HepG2 (cell line): ENCODE data around the gene WDHD1. TPM values are rescaled to one million over a fixed set of nuclear protein-coding genes. Genes with fewer than 3 reads are reported as not detected.

ENCODE experiments used
- ATAC-seq: fragments of 200-7000 bp; cut with Tn5 transposase; 3 replicates; pipeline ENCODE4 v1.9.1; 2020; ENCODE audit warnings: mild to moderate bottlenecking, moderate library complexity
- BruUV-seq: library from RNA; stranded (reverse); fragments of 400-500 nt; replicated peaks from 2 replicates; lab custom pipeline; 2021; lab: Mats Ljungman, UMichigan
- CTCF ChIA-PET: fragments of 300-600 bp; formaldehyde crosslinking; extraction: SDS; loops from one replicate; lab custom pipeline; 2021; ENCODE audit warnings: low total read pairs, inconsistent platforms, low intra/inter-chr PET ratio; lab: Yijun Ruan, JAX
- POLR2A ChIA-PET: fragments of 350-600 bp; sonication (Branson Sonifier 250); formaldehyde crosslinking; loops from one replicate; lab custom pipeline; 2020; ENCODE audit warnings: antibody characterized with exemption, inconsistent platforms; lab: Yijun Ruan, JAX
- DNase-seq: peaks from one replicate; pipeline ENCODE4 v3.0.0-alpha.2; 2015; ENCODE audit warnings: low spot score
- FAIRE-seq: peaks from 3 replicates; lab custom pipeline; 2011; peaks lifted over from hg19 to GRCh38; lab: Jason Lieb, UNC
- H2AFZ ChIP-seq: one replicate; pipeline ENCODE4 v1.6.1; 2011; ENCODE audit warnings: low read length, inconsistent platforms
- H3K27ac ChIP-seq: fragments of 300-600 bp; 3 replicates; pipeline ENCODE4 v1.8.0; 2011; ENCODE audit warnings: mixed run types, mild to moderate bottlenecking, mixed read lengths, low read length, inconsistent platforms; ENCODE audit not compliant: insufficient read depth; ENCODE audit errors: extremely low read length
- H3K27me3 ChIP-seq, 2 experiments: fragments of 200-600 bp in 1 of 2; 2 replicates in 1 of 2; 3 replicates in 1 of 2; pipeline versions ENCODE4 v1.6.0 to v1.8.0; 2011; ENCODE audit warnings: low read length in 2 of 2, mild to moderate bottlenecking in 2 of 2, moderate library complexity in 2 of 2, inconsistent platforms in 1 of 2; ENCODE audit not compliant: insufficient read depth in 2 of 2, control insufficient read depth in 1 of 2
- H3K36me3 ChIP-seq, 2 experiments: fragments of 200-600 bp in 1 of 2; replicated peaks in 1 of 2; 2 replicates in 1 of 2; 3 replicates in 1 of 2; pipeline versions ENCODE4 v1.5.1 to v1.8.0; 2011; ENCODE audit warnings: low read length in 2 of 2, inconsistent platforms in 1 of 2; ENCODE audit not compliant: insufficient read depth in 2 of 2, control insufficient read depth in 1 of 2
- H3K4me1 ChIP-seq: 2 replicates; pipeline ENCODE4 v1.5.1; 2012; ENCODE audit warnings: low read length, inconsistent platforms; ENCODE audit not compliant: insufficient read depth
- H3K4me2 ChIP-seq: 2 replicates; pipeline ENCODE4 v1.6.0; 2011; ENCODE audit warnings: low read depth, low read length, inconsistent platforms
- H3K4me3 ChIP-seq, 3 experiments: fragments of 200-600 bp in 1 of 3; sonication (generic), shearing (Covaris generic) in 1 of 3; replicated peaks in 1 of 3; 2 replicates each; pipeline ENCODE4 v1.5.1; 2011 to 2016; ENCODE audit warnings: low read length in 3 of 3, inconsistent platforms in 2 of 3, low read depth in 2 of 3, mild to moderate bottlenecking in 2 of 3, control low read depth in 1 of 3, mixed read lengths in 1 of 3; ENCODE audit not compliant: insufficient read depth in 1 of 3
- H3K79me2 ChIP-seq: one replicate; pipeline ENCODE4 v1.6.1; 2011; ENCODE audit warnings: low read length, inconsistent platforms; ENCODE audit not compliant: insufficient read depth
- H3K9ac ChIP-seq: 2 replicates; pipeline ENCODE4 v1.6.0; 2011; ENCODE audit warnings: mild to moderate bottlenecking, low read depth, low read length, inconsistent platforms; ENCODE audit not compliant: insufficient read depth
- H3K9me3 ChIP-seq: 2 replicates; pipeline ENCODE4 v1.5.1; 2012; ENCODE audit warnings: mild to moderate bottlenecking, low read length
- H4K20me1 ChIP-seq: 2 replicates; pipeline ENCODE4 v1.6.0; 2011; ENCODE audit warnings: inconsistent platforms, mild to moderate bottlenecking, low read length, moderate library complexity; ENCODE audit not compliant: insufficient read depth
- KDM1A ChIP-seq: IDR thresholded peaks from 2 replicates; pipeline ENCODE4 v1.6.1; 2016; ENCODE audit warnings: missing compliant biosample characterization
- POLR2AphosphoS5 ChIP-seq: IDR thresholded peaks from 2 replicates; pipeline ENCODE4 v1.6.1; 2012; ENCODE audit warnings: low read depth, low read length
- SAP130 ChIP-seq: IDR thresholded peaks from 2 replicates; pipeline ENCODE4 v1.6.1; 2016; ENCODE audit warnings: low read depth
- SMARCC2 ChIP-seq: fragments of 450-650 bp; IDR thresholded peaks from 2 replicates; pipeline ENCODE4 v1.6.1; 2017; ENCODE audit warnings: antibody characterized with exemption, mild to moderate bottlenecking
- SNRNP70 ChIP-seq: fragments of 200-400 bp; formaldehyde crosslinking; IDR thresholded peaks from 2 replicates; pipeline ENCODE4 v1.6.1; 2017; ENCODE audit warnings: mild to moderate bottlenecking, low read depth, low read length, moderate library complexity
- ZBTB21 ChIP-seq: sonication (generic); formaldehyde crosslinking; IDR thresholded peaks from 2 replicates; pipeline ENCODE4 v1.4.0; 2020; ENCODE audit warnings: missing genetic modification reagents
- ZNF121 ChIP-seq: sonication (generic); formaldehyde crosslinking; IDR thresholded peaks from 2 replicates; pipeline ENCODE4 v1.5.0; 2020; ENCODE audit warnings: mild to moderate bottlenecking, missing genetic modification reagents
- ZNF543 ChIP-seq: sonication (generic); formaldehyde crosslinking; IDR thresholded peaks from 2 replicates; pipeline ENCODE4 v1.4.0; 2020; ENCODE audit warnings: mild to moderate bottlenecking, missing genetic modification reagents
- ZNF7 ChIP-seq: IDR thresholded peaks from 2 replicates; pipeline ENCODE4 v1.6.1; 2016; ENCODE audit warnings: missing biosample characterization, missing genetic modification reagents
- ZSCAN22 ChIP-seq: sonication (generic); formaldehyde crosslinking; IDR thresholded peaks from 2 replicates; pipeline ENCODE4 v1.4.0; 2020; ENCODE audit warnings: mild to moderate bottlenecking, missing genetic modification reagents
- WGBS: methylation state at CpG from one replicate; pipeline ENCODE4 v1.1.6; 2017; ENCODE audit warnings: low lambda C conversion rate; 5-methylcytosine and 5-hydroxymethylcytosine counted together
- in situ Hi-C: cut with HindIII; loops from 2 replicates; pipeline ENCODE4 v1.10.0; 2017; ENCODE audit warnings: low pct_unique_long_range_greater_than_20kb; ENCODE audit not compliant: extremely low pct_ligation_motif_present
- intact Hi-C: fragments of 100-400 bp; cut with micrococcal nuclease; formaldehyde crosslinking; loops from one replicate; pipeline ENCODE4 v1.10.0; 2022; ENCODE audit not compliant: unreplicated experiment
- polyA plus RNA-seq, 8 experiments: library from polyadenylated mRNA; depleted of rRNA in 3 of 8; stranded (reverse) in 7 of 8; unstranded in 1 of 8; fragments of >200 nt; fragmentation: Illumina TruSeq in 4 of 8; extraction: Trizol in 4 of 8; gene quantifications; 2 replicates each; pipeline versions ENCODE4 v1.2.1 to v1.2.3, GENCODE V29; 2011 to 2016; ENCODE audit warnings: low read depth in 4 of 8, missing spikeins in 1 of 8, mixed read lengths in 1 of 8; ENCODE audit not compliant: insufficient read depth in 1 of 8
- total RNA-seq, 5 experiments: library from RNA; depleted of rRNA; stranded (reverse); fragments of >200 nt; fragmentation: Illumina TruSeq; extraction: Trizol; gene quantifications; 2 replicates each; pipeline ENCODE4 v1.2.3, GENCODE V29; 2016; ENCODE audit warnings: low read depth in 1 of 5
- TF ChIP-seq, protein P1 (sequence below): sonication (generic); formaldehyde crosslinking; IDR thresholded peaks from 2 replicates; pipeline ENCODE4 v1.4.0; 2020; ENCODE audit warnings: missing genetic modification reagents, borderline replicate concordance

The WDHD1 gene
- total and polyA plus RNA-seq, 2 of the 13 experiments (the other 11 are each of a cell fraction or from before 2014, with no cell fraction given): 5.5 to 27.5 TPM

DNA sequence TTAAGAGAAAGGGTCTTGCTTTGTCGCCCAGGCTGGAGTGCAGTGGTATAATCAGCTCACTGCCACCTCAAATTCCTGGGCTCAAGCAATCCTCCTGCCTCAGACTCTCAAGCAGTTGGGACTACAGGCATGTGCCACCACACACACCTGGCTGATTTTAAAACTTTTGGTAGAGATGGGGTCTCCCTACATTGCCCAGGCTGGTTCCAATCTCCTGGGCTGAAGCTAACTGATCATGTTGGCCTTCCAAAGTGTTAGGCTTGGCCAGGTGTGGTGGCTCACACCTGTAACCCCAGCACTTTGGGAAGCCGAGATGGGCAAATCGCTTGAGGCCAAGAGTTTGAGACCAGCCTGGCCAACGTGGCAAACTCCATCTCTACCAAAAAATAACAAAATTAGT, 80.4 kb downstream of the WDHD1 start:
- Histone ChIP-seq H3K4me1 (peaks cover 19% of the 10 kb centered on the region), H3K27me3 (no peaks in the 10 kb centered on the region), H4K20me1 (no peaks in the 10 kb centered on the region), H3K9ac (no peak overlapping the region), H3K4me3 (no peak overlapping the region), H3K27ac (no peak overlapping the region), H3K9me3 (no peaks in the 10 kb centered on the region), H3K36me3 (no peaks in the 10 kb centered on the region), H2AFZ (no peak overlapping the region), H3K4me2 (no peak overlapping the region), H3K79me2 (no peaks in the 10 kb centered on the region)
- FAIRE-seq: no peak
- ATAC-seq: no peak
- TF ChIP-seq ZNF7 (CRISPR knock-in tag) (peak; percentile 78), ZNF121 (CRISPR knock-in tag) (peak; percentile 64), ZSCAN22 (no peak), SNRNP70 (no peak)
- BruUV-seq: no TSS peak
- POLR2A ChIA-PET: no interaction called here
- in situ Hi-C loops: no loop called here
- CTCF ChIA-PET: no interaction called here
- DNase-seq: no peak
- intact Hi-C loops: no loop called here
- whole genome bisulfite sequencing: 95% methylated on average over 4 of the region's 4 CpGs

GRCh38 chr14:54944737-54945391, 82.0 kb downstream of the WDHD1 start:
- Histone ChIP-seq H3K4me2 (peak overlapping the region; percentile 51), H3K36me3 (no peaks in the 10 kb centered on the region; a peak in 1 of 5 replicates), H2AFZ (no peak overlapping the region), H3K9ac (no peak overlapping the region), H3K27ac (peak overlapping the region; percentile 91), H3K4me3 (no peak overlapping the region), H4K20me1 (no peaks in the 10 kb centered on the region), H3K9me3 (no peaks in the 10 kb centered on the region), H3K79me2 (no peaks in the 10 kb centered on the region), H3K4me1 (peaks cover 19% of the 10 kb centered on the region), H3K27me3 (no peaks in the 10 kb centered on the region)
- ATAC-seq (peak; percentile 92), DNase-seq (peak; percentile 85), FAIRE-seq (peak; percentile 85)
- POLR2A ChIA-PET: no interaction called here
- in situ Hi-C loops (no loop called here), intact Hi-C loops (loop anchor here (5.0 kb wide), 1 partner anchor 43 kb away; the partner anchor contains the start of gene GCH1)
- WGBS: 33% methylated on average over 9 of the region's 9 CpGs
- no TSS peak for BruUV-seq
- CTCF ChIA-PET: no interaction called here
- TF ChIP-seq, protein P1, sequence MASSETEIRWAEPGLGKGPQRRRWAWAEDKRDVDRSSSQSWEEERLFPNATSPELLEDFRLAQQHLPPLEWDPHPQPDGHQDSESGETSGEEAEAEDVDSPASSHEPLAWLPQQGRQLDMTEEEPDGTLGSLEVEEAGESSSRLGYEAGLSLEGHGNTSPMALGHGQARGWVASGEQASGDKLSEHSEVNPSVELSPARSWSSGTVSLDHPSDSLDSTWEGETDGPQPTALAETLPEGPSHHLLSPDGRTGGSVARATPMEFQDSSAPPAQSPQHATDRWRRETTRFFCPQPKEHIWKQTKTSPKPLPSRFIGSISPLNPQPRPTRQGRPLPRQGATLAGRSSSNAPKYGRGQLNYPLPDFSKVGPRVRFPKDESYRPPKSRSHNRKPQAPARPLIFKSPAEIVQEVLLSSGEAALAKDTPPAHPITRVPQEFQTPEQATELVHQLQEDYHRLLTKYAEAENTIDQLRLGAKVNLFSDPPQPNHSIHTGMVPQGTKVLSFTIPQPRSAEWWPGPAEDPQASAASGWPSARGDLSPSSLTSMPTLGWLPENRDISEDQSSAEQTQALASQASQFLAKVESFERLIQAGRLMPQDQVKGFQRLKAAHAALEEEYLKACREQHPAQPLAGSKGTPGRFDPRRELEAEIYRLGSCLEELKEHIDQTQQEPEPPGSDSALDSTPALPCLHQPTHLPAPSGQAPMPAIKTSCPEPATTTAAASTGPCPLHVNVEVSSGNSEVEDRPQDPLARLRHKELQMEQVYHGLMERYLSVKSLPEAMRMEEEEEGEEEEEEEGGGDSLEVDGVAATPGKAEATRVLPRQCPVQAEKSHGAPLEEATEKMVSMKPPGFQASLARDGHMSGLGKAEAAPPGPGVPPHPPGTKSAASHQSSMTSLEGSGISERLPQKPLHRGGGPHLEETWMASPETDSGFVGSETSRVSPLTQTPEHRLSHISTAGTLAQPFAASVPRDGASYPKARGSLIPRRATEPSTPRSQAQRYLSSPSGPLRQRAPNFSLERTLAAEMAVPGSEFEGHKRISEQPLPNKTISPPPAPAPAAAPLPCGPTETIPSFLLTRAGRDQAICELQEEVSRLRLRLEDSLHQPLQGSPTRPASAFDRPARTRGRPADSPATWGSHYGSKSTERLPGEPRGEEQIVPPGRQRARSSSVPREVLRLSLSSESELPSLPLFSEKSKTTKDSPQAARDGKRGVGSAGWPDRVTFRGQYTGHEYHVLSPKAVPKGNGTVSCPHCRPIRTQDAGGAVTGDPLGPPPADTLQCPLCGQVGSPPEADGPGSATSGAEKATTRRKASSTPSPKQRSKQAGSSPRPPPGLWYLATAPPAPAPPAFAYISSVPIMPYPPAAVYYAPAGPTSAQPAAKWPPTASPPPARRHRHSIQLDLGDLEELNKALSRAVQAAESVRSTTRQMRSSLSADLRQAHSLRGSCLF: no peak
- TF ChIP-seq ZBTB21 (CRISPR knock-in tag) (no peak), SMARCC2 (no peak), POLR2AphosphoS5 (no peak), KDM1A (CRISPR knock-in tag) (peak; percentile 71), ZNF543 (CRISPR knock-in tag) (no peak), SAP130 (CRISPR knock-in tag) (peak; percentile 71)
